Measurements from ENCODE around the gene PTPRM. TPM values are rescaled to one million over a fixed set of nuclear protein-coding genes. Genes with fewer than 3 reads are reported as not detected.

Gene PTPRM
- total and polyA plus RNA-seq, 2 experiments from 2014 or later, result 1.6 to 5.3 TPM

DNA sequence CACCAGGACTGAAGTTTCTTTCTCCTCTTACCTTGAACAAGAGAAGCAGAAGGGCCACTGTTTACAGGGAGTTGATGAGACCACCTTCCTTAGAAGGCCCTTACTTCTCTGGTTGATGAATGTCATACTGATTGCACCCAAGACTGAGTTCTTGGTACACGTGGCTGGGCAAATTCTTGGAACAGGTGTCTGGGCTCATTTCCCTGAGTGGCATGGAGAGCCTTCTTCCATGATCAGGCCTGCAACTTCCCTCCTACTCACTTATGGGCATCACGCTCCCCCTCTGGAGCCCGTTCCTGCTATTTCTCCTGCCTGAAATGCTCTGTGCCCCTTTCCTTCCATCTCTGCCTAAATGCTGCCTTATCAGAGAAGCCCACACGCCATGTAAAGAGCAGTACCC is 110.3 kb downstream of the PTPRM start (continued):
- TF ChIP-seq ZNF462 (CRISPR knock-in tag; IDR thresholded peaks at IDR 0.05) (no peak), EZH2phosphoT487 (IDR thresholded peaks at IDR 0.05; ENCODE audit: unreplicated experiment) (no peak), CREB1 (CRISPR knock-in tag; IDR thresholded peaks at IDR 0.05; ENCODE audit: low read depth) (no peak), ZNF114 (CRISPR knock-in tag; IDR thresholded peaks at IDR 0.05) (no peak)
- TF ChIP-seq, protein P1, sequence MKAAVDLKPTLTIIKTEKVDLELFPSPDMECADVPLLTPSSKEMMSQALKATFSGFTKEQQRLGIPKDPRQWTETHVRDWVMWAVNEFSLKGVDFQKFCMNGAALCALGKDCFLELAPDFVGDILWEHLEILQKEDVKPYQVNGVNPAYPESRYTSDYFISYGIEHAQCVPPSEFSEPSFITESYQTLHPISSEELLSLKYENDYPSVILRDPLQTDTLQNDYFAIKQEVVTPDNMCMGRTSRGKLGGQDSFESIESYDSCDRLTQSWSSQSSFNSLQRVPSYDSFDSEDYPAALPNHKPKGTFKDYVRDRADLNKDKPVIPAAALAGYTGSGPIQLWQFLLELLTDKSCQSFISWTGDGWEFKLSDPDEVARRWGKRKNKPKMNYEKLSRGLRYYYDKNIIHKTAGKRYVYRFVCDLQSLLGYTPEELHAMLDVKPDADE (IDR thresholded peaks at IDR 0.05), result no peak

GRCh38 chr18:7678389-7678788 is 111.3 kb downstream of the PTPRM start:
- H3K4me3 ChIP-seq, result no peak overlapping the region
- peaks cover 4% of the 10 kb centered on the region for H3K27me3 Mint-ChIP-seq (ENCODE audit: insufficient read depth, low read depth, poor library complexity)
- TF ChIP-seq NANOG (IDR thresholded peaks at IDR 0.05; ENCODE audit: borderline replicate concordance), result no peak
- TF ChIP-seq, protein P2, sequence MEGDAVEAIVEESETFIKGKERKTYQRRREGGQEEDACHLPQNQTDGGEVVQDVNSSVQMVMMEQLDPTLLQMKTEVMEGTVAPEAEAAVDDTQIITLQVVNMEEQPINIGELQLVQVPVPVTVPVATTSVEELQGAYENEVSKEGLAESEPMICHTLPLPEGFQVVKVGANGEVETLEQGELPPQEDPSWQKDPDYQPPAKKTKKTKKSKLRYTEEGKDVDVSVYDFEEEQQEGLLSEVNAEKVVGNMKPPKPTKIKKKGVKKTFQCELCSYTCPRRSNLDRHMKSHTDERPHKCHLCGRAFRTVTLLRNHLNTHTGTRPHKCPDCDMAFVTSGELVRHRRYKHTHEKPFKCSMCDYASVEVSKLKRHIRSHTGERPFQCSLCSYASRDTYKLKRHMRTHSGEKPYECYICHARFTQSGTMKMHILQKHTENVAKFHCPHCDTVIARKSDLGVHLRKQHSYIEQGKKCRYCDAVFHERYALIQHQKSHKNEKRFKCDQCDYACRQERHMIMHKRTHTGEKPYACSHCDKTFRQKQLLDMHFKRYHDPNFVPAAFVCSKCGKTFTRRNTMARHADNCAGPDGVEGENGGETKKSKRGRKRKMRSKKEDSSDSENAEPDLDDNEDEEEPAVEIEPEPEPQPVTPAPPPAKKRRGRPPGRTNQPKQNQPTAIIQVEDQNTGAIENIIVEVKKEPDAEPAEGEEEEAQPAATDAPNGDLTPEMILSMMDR (conservative IDR thresholded peaks at IDR 0.05; ENCODE audit: low read depth in 2 of 2), result no peak
- TF ChIP-seq STAT1 (IDR thresholded peaks at IDR 0.05; ENCODE audit: unreplicated experiment), result no peak
- no peak for TF ChIP-seq EZH2phosphoT487 (IDR thresholded peaks at IDR 0.05; ENCODE audit: unreplicated experiment)
- TF ChIP-seq, protein P1 (IDR thresholded peaks at IDR 0.05), result no peak
- TF ChIP-seq EZH2 (IDR thresholded peaks at IDR 0.05; ENCODE audit: low read depth, unreplicated experiment), result no peak
- TF ChIP-seq ZNF331 (CRISPR knock-in tag; IDR thresholded peaks at IDR 0.05; ENCODE audit: low read depth), result no peak
- TF ChIP-seq ZNF114 (CRISPR knock-in tag; IDR thresholded peaks at IDR 0.05), result no peak

More at GRCh38 chr18:7678389-7678788, 111.3 kb downstream of the PTPRM start:
- H3K9me2 ChIP-seq (ENCODE audit: insufficient read depth), result no peaks in the 10 kb centered on the region
- no peak overlapping the region for H3K27ac Mint-ChIP-seq
- H3K4me1 ChIP-seq (ENCODE audit: insufficient read depth), result peaks cover 3% of the 10 kb centered on the region; the same call in 1 of the 2 replicates
- no peak for DNase-seq (ENCODE audit: low spot score)
- H3K4me2 ChIP-seq, result no peak overlapping the region
- H3K36me3 Mint-ChIP-seq (ENCODE audit: low read depth), result no peaks in the 10 kb centered on the region
- ATAC-seq, result no peak
- no peaks in the 10 kb centered on the region for H3K36me3 ChIP-seq (ENCODE audit: insufficient read depth)
- H3F3A ChIP-seq (replicated peaks; ENCODE audit: low read depth), result no peaks in the 10 kb centered on the region
- no peaks in the 10 kb centered on the region for H3K9me3 Mint-ChIP-seq
- H3K27me3 ChIP-seq (ENCODE audit: insufficient read depth), result no peaks in the 10 kb centered on the region
- H2AFZ ChIP-seq, result no peak overlapping the region
- no peak overlapping the region for H3K4me3 Mint-ChIP-seq
- peaks cover 6% of the 10 kb centered on the region for H3K4me1 Mint-ChIP-seq
- H3K79me2 ChIP-seq (replicated peaks; ENCODE audit: insufficient read depth), result no peaks in the 10 kb centered on the region
- H4K20me1 ChIP-seq (replicated peaks; ENCODE audit: insufficient read depth), result no peaks in the 10 kb centered on the region
- H3K27ac ChIP-seq (ENCODE audit: low read depth), result no peak overlapping the region
